NT2/D1 (cell line): ENCODE data around the gene EFCAB6.

Experiments
- DNase-seq: peaks from one replicate; pipeline ENCODE4 v3.0.0-alpha.2; 2011; ENCODE audit warnings: low read depth, low spot score
- H3K27me3 ChIP-seq: 2 replicates; pipeline ENCODE4 v1.6.0; 2011; ENCODE audit warnings: mild to moderate bottlenecking; ENCODE audit not compliant: insufficient read length, insufficient read depth
- H3K36me3 ChIP-seq: 2 replicates; pipeline ENCODE4 v1.6.1; 2011; ENCODE audit warnings: mild to moderate bottlenecking, low read length, mixed read lengths; ENCODE audit not compliant: insufficient read depth, insufficient read length
- H3K4me1 ChIP-seq: 2 replicates; pipeline ENCODE4 v1.5.1; 2011; ENCODE audit not compliant: insufficient read depth, insufficient read length
- H3K4me3 ChIP-seq: 2 replicates; pipeline ENCODE4 v1.5.1; 2011; ENCODE audit warnings: low read depth; ENCODE audit not compliant: insufficient read length
- H3K9ac ChIP-seq: 2 replicates; pipeline ENCODE4 v1.6.0; 2011; ENCODE audit warnings: low read depth; ENCODE audit not compliant: insufficient read length
- H3K9me3 ChIP-seq: 2 replicates; pipeline ENCODE4 v1.5.1; 2011; ENCODE audit warnings: mild to moderate bottlenecking, low read length; ENCODE audit not compliant: insufficient read depth
- SUZ12 ChIP-seq: IDR thresholded peaks from 2 replicates; pipeline ENCODE4 v1.6.1; 2011; ENCODE audit not compliant: insufficient read length, insufficient read depth; ENCODE audit errors: extremely low read depth
- YY1 ChIP-seq: IDR thresholded peaks from 2 replicates; pipeline ENCODE4 v1.6.1; 2011; ENCODE audit not compliant: insufficient read length, insufficient read depth
- ZNF274 ChIP-seq: IDR thresholded peaks from 2 replicates; pipeline ENCODE4 v1.6.1; 2011; ENCODE audit warnings: mild to moderate bottlenecking, low read depth, low read length

Gene EFCAB6

DNA sequence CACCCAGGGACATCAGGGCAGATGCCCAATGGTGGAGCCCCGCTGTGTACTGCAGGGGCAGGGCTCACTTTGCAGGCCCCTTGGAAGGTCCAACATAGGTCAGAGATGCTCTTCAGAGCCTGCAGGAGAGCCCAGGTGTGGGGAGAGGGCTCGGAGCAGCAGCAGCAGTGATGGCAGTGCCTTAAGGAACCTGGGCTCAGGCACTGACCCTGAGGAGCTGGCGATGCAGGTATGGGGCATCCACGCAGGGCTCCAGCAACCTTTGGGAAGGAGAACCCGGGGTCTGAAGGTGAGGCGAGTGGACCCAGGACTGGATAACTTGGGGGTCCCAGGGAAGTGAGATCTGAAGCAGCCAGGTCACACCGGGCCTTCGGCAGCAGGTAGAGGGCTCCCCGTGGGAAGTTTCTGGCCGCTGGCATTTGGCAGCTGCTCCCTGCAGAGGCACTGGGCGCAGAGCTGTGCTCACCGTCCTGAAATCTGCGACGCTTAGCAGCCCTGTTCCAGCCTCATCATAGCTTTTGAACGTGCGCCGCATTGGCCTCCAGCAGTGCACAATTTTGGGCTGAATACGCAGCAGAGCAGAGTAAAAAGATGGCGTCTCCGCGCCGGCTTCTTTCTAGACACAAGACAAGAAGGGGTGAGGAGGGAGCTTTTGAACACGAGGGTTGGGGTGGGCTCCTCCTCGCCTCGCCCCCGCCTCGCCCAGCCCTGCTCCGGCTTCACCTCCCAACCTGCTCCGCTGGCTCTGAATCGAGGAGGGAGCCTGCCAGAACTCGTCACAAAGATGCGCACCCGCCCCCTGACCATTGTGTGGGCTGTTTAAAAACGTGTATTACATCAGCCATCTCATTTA is 281.5 kb downstream of the EFCAB6 start:
- Histone ChIP-seq H3K36me3 (no peaks in the 10 kb centered on the region), H3K9me3 (0 out of 2 replicates have a peak, but pooled peaks cover under 1% of the 10 kb centered on the region), H3K9ac (no peak overlapping the region), H3K4me1 (no peaks in the 10 kb centered on the region), H3K27me3 (no peaks in the 10 kb centered on the region), H3K4me3 (no peak overlapping the region)
- DNase-seq: no peak
- no peak for TF ChIP-seq ZNF274
- TF ChIP-seq SUZ12: no peak
- TF ChIP-seq YY1: no peak

DNA sequence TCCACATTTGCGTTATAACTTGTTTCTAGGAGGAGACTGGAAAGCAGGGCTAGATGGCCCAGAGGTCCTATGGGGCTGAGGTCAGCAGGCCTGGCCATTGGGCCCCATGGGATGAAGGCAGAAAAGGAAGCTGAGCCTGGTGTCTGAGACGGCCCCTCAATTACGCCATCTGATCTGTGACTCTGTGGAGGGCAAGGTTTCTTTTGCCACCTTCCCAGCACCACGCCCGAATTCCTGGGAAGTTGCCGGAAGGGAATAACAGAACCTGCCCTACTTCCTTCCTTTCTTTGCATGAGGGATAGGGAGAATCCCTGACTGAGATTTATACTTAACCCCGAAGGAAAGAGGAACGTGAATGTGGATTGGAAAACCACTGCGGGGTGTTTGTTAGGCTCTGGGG is 282.2 kb downstream of the EFCAB6 start:
- TF ChIP-seq YY1: no peak
- no peak for TF ChIP-seq ZNF274
- no peak for DNase-seq
- Histone ChIP-seq H3K4me3 (no peak overlapping the region), H3K27me3 (no peaks in the 10 kb centered on the region), H3K9ac (no peak overlapping the region), H3K4me1 (no peaks in the 10 kb centered on the region), H3K9me3 (no peaks in the 10 kb centered on the region), H3K36me3 (no peaks in the 10 kb centered on the region)

- TF ChIP-seq YY1 (no peak), ZNF274 (no peak), SUZ12 (no peak)
- Histone ChIP-seq H3K4me3 (no peak overlapping the region), H3K9ac (no peak overlapping the region), H3K9me3 (no peaks in the 10 kb centered on the region), H3K27me3 (no peaks in the 10 kb centered on the region), H3K4me1 (no peaks in the 10 kb centered on the region), H3K36me3 (no peaks in the 10 kb centered on the region)
- no peak for DNase-seq
Measured at GRCh38 chr22:43529461-43529860, 282.6 kb downstream of the EFCAB6 start.

DNA sequence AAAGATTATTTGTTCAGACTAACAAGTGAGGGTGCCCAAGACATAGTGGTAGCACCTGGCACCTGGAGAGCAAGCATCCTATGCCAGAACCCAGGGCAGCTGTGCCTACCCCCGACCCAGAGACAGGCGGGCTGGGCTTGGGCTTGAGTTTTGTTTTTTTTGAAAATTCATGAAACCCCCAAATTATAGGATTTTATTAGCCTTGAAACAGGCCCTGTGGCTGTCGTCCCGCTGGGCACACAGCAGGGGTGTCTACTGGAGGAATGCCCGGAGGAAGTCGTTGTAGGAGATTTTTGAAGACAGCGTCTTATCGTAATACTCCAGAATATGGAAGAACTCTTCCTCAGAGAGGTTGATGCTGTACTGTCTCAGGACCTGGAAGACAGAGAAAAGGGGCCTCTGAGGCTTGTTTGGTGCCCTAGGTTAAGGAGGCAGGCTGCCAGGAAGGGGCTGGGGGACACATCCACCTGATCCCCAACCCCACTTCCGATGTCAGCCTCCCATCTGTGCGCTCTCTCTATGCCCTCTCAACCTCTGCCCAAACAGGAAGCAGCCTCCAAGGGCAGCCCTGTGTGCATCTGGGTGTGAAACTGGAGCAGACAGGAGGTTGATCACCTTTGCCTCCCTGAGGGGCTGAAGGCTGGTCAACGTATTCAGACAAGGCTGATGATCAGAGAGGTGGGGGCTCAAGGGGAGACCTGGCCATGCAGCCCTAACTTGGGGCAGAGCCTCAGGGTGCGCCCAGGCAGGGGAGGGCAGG is 283.3 kb downstream of the EFCAB6 start:
- TF ChIP-seq SUZ12 (no peak), ZNF274 (no peak)
- DNase-seq: no peak
- Histone ChIP-seq H3K9me3 (no peaks in the 10 kb centered on the region), H3K4me3 (no peak overlapping the region), H3K27me3 (no peaks in the 10 kb centered on the region), H3K9ac (no peak overlapping the region), H3K36me3 (no peaks in the 10 kb centered on the region), H3K4me1 (no peaks in the 10 kb centered on the region)

- H3K36me3 ChIP-seq: no peaks in the 10 kb centered on the region
- DNase-seq: no peak
- no peaks in the 10 kb centered on the region for H3K9me3 ChIP-seq
- no peaks in the 10 kb centered on the region for H3K27me3 ChIP-seq
- H3K9ac ChIP-seq: no peak overlapping the region
- TF ChIP-seq YY1 (no peak), SUZ12 (no peak), ZNF274 (no peak)
- no peaks in the 10 kb centered on the region for H3K4me1 ChIP-seq
- H3K4me3 ChIP-seq: no peak overlapping the region
Measured at GRCh38 chr22:43526946-43527345, 285.2 kb downstream of the EFCAB6 start.

GRCh38 chr22:43526117-43526655 is 285.9 kb downstream of the EFCAB6 start:
- H3K4me1 ChIP-seq: no peaks in the 10 kb centered on the region
- no peaks in the 10 kb centered on the region for H3K27me3 ChIP-seq

DNA sequence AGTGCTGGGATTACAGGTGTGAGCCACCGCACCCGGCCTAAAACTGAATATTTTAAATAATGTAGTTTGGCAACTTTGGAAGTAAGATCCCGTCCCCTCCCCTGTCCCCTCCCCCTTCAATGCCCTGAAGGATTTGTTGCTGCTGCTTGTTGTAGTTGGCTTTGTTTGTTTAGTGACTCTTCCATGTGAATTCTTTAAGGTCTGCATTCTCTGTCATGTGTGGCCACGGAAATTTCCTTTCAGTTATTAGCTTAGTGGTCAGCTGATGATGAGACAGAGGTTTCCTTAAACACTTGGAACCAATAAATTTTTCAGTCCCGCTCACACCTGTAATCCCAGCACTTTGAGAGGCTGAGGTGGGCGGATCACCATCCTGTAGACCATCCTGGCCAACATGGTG is 290.4 kb downstream of the EFCAB6 start:
- H3K4me3 ChIP-seq: no peak overlapping the region
- H3K9me3 ChIP-seq: no peaks in the 10 kb centered on the region
- no peaks in the 10 kb centered on the region for H3K36me3 ChIP-seq
- no peaks in the 10 kb centered on the region for H3K27me3 ChIP-seq
- TF ChIP-seq SUZ12: no peak
- TF ChIP-seq YY1: no peak
- TF ChIP-seq ZNF274: no peak
- DNase-seq: no peak
- H3K9ac ChIP-seq: no peak overlapping the region
- peaks cover 4% of the 10 kb centered on the region for H3K4me1 ChIP-seq

More at GRCh38 chr22:43526117-43526655, 285.9 kb downstream of the EFCAB6 start:
- no peak overlapping the region for H3K4me3 ChIP-seq
- H3K36me3 ChIP-seq: no peaks in the 10 kb centered on the region
- no peak for DNase-seq
- no peak overlapping the region for H3K9ac ChIP-seq
- H3K9me3 ChIP-seq: no peaks in the 10 kb centered on the region
- TF ChIP-seq YY1 (no peak), SUZ12 (no peak)
